H1 (cell line): ENCODE measurements around the gene ZFAND3. TPM values are rescaled to one million over a fixed set of nuclear protein-coding genes. Genes with fewer than 3 reads are reported as not detected.

Source experiments
- CTCF ChIP-seq, 3 experiments: IDR thresholded peaks; 1 replicate in 2 of 3; 2 replicates in 1 of 3; pipeline versions ENCODE4 v1.5.1 to v1.6.1; 2011; ENCODE audit warnings: low read length in 3 of 3, mild to moderate bottlenecking in 3 of 3, inconsistent platforms in 2 of 3, low read depth in 1 of 3, moderate library complexity in 1 of 3; ENCODE audit not compliant: insufficient read depth in 1 of 3; ENCODE audit errors: control extremely low read depth in 1 of 3
- E2F6 ChIP-seq: IDR thresholded peaks from 2 replicates; pipeline ENCODE4 v1.6.1; 2012; ENCODE audit warnings: inconsistent platforms
- EP300 ChIP-seq, 2 experiments: IDR thresholded peaks; 1 replicate in 1 of 2; 2 replicates in 1 of 2; pipeline ENCODE4 v1.6.1; 2011 to 2012; ENCODE audit warnings: low read depth in 2 of 2, low read length in 2 of 2, mild to moderate bottlenecking in 2 of 2, borderline replicate concordance in 1 of 2, inconsistent platforms in 1 of 2, moderate library complexity in 1 of 2
- NANOG ChIP-seq: IDR thresholded peaks from 2 replicates; pipeline ENCODE4 v1.6.1; 2011; ENCODE audit warnings: low read length, low read depth, mild to moderate bottlenecking, inconsistent platforms; ENCODE audit not compliant: insufficient read depth, poor library complexity, severe bottlenecking
- polyA plus RNA-seq, 7 experiments: library from polyadenylated mRNA; depleted of rRNA in 3 of 7; stranded (reverse) in 5 of 7; unstranded in 2 of 7; fragments of >200 nt in 5 of 7; fragments of 200-250 nt in 2 of 7; gene quantifications; 1 replicate in 5 of 7; 2 replicates in 1 of 7; 4 replicates in 1 of 7; pipeline versions ENCODE4 v1.2.1 to v1.2.3, GENCODE V29; 2011 to 2013; ENCODE audit warnings: missing spikeins in 2 of 7, mixed read lengths in 2 of 7
- total RNA-seq: library from RNA; stranded (reverse); fragmentation: NEBNext Ultra II Directional; extraction: Animal tissue kit (Norgen Biotek cat#: 25700); gene quantifications from 2 replicates; pipeline ENCODE4 v1.2.1, GENCODE V29; 2021

Gene ZFAND3
- total and polyA plus RNA-seq, 2 of the 8 experiments (the other 6 are each of a cell fraction or from before 2014, with no cell fraction given): 13.0 to 51.3 TPM

- no peak for TF ChIP-seq E2F6
- no peak for TF ChIP-seq NANOG
- no peak for TF ChIP-seq CTCF (IDR thresholded peaks at IDR 0.05; ENCODE audit: control extremely low read depth in 1 of 3, insufficient read depth in 1 of 3, low read depth in 1 of 3, low read length in 3 of 3)
- TF ChIP-seq EP300 (IDR thresholded peaks at IDR 0.05; ENCODE audit: borderline replicate concordance in 1 of 2, low read depth in 2 of 2, low read length in 2 of 2): no peak
These were observed 226.3 kb downstream of the ZFAND3 start (continued) for GRCh38 chr6:38045701-38046305.
